DOHH2 (cell line): ENCODE measurements around the gene PAPPA2.

ENCODE experiments used
- CTCF ChIP-seq: fragments of 200-600 bp; sonication (generic); IDR thresholded peaks from one replicate; pipeline ENCODE4 v1.5.1; 2014; ENCODE audit warnings: antibody characterized with exemption, mild to moderate bottlenecking, low read depth, low read length; ENCODE audit not compliant: poor library complexity, severe bottlenecking
- EZH2phosphoT487 ChIP-seq: fragments of 200-600 bp; sonication (generic); IDR thresholded peaks from 2 replicates; pipeline ENCODE4 v1.6.1; 2017; ENCODE audit warnings: borderline replicate concordance, mild to moderate bottlenecking, antibody characterized with exemption, low read length, moderate library complexity, mixed read lengths

DNA sequence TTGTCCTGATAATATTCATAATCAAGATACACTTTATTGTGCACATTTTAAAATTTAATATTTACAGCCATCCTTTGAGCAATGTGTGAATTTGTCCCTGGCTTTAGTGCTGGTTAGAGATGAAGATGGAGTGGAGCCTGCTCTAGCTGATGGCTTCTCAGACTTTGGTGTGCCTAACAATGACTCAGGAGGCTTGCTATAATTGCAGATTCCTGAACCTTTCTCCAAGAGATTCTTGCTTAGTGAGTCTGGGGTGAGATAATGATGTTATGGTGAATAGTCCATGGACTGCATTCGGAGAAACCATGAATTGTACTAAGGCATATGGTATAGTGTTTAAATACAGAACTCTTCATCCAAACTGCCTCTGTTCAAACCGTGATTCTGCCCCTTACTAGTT, 307.1 kb downstream of the PAPPA2 start:
- TF ChIP-seq CTCF = no peak
- no peak for TF ChIP-seq EZH2phosphoT487
